HepG2 (cell line): ENCODE data around the gene RAD51D. TPM values are rescaled to one million over a fixed set of nuclear protein-coding genes. Genes with fewer than 3 reads are reported as not detected.

ENCODE experiments used
- ATF7-NPFF ChIP-seq: sonication (generic); formaldehyde crosslinking; IDR thresholded peaks from 2 replicates; pipeline ENCODE4 v1.8.1; 2023; ENCODE audit warnings: mild to moderate bottlenecking, low read depth, missing genetic modification reagents, moderate library complexity
- FOXK1 ChIP-seq: sonication (generic); formaldehyde crosslinking; IDR thresholded peaks from 2 replicates; pipeline ENCODE4 v1.4.0; 2020; ENCODE audit warnings: low read depth, missing genetic modification reagents, borderline replicate concordance
- HNRNPUL1 ChIP-seq: fragments of 200-400 bp; formaldehyde crosslinking; IDR thresholded peaks from 2 replicates; pipeline ENCODE4 v1.6.1; 2017; ENCODE audit warnings: low read depth, mild to moderate bottlenecking, low read length, moderate library complexity
- REXO4 ChIP-seq: sonication (generic); formaldehyde crosslinking; IDR thresholded peaks from 2 replicates; pipeline ENCODE4 v1.8.0; 2022; ENCODE audit warnings: missing genetic modification reagents, mild to moderate bottlenecking, borderline replicate concordance
- RXRB ChIP-seq: IDR thresholded peaks from 2 replicates; pipeline ENCODE4 v1.6.1; 2016; ENCODE audit warnings: borderline replicate concordance, missing genetic modification reagents, missing compliant biosample characterization
- SOX13 ChIP-seq, 3 experiments: fragments of 450-650 bp in 1 of 3; sonication (generic) in 1 of 3; formaldehyde crosslinking in 1 of 3; IDR thresholded peaks in 2 of 3; conservative IDR thresholded peaks in 1 of 3; 2 replicates each; pipeline versions ENCODE4 v1.5.0 to v1.6.1; 2016 to 2020; ENCODE audit warnings: antibody characterized with exemption in 1 of 3, mild to moderate bottlenecking in 1 of 3, missing compliant biosample characterization in 1 of 3, missing genetic modification reagents in 1 of 3, moderate library complexity in 1 of 3
- ZBTB33 ChIP-seq: sonication (generic); formaldehyde crosslinking; IDR thresholded peaks from 2 replicates; pipeline ENCODE4 v1.4.0; 2020; ENCODE audit warnings: missing genetic modification reagents
- ZBTB38 ChIP-seq: sonication (generic); formaldehyde crosslinking; IDR thresholded peaks from 2 replicates; pipeline ENCODE4 v1.5.1; 2020; ENCODE audit warnings: mild to moderate bottlenecking, missing genetic modification reagents
- ZNF512 ChIP-seq: sonication (generic); formaldehyde crosslinking; IDR thresholded peaks from 2 replicates; pipeline ENCODE4 v1.4.0; 2020; ENCODE audit warnings: mild to moderate bottlenecking, missing genetic modification reagents
- ZNF609 ChIP-seq: sonication (generic); formaldehyde crosslinking; IDR thresholded peaks from 2 replicates; pipeline ENCODE4 v1.4.0; 2020; ENCODE audit warnings: mild to moderate bottlenecking, missing genetic modification reagents, borderline replicate concordance
- ZNF639 ChIP-seq: conservative IDR thresholded peaks from 2 replicates; pipeline ENCODE4 v1.6.1; 2018; ENCODE audit warnings: missing genetic modification reagents
- polyA plus RNA-seq, 8 experiments: library from polyadenylated mRNA; depleted of rRNA in 3 of 8; stranded (reverse) in 7 of 8; unstranded in 1 of 8; fragments of >200 nt; fragmentation: Illumina TruSeq in 4 of 8; extraction: Trizol in 4 of 8; gene quantifications; 2 replicates each; pipeline versions ENCODE4 v1.2.1 to v1.2.3, GENCODE V29; 2011 to 2016; ENCODE audit warnings: low read depth in 4 of 8, missing spikeins in 1 of 8, mixed read lengths in 1 of 8; ENCODE audit not compliant: insufficient read depth in 1 of 8
- total RNA-seq, 5 experiments: library from RNA; depleted of rRNA; stranded (reverse); fragments of >200 nt; fragmentation: Illumina TruSeq; extraction: Trizol; gene quantifications; 2 replicates each; pipeline ENCODE4 v1.2.3, GENCODE V29; 2016; ENCODE audit warnings: low read depth in 1 of 5
- TF ChIP-seq, protein P1 (sequence below): sonication (generic); formaldehyde crosslinking; IDR thresholded peaks from 2 replicates; pipeline ENCODE4 v1.8.0; 2022; ENCODE audit warnings: missing genetic modification reagents, low read depth, mild to moderate bottlenecking, borderline replicate concordance
- TF ChIP-seq, protein P2 (sequence below): sonication (generic); formaldehyde crosslinking; IDR thresholded peaks from 2 replicates; pipeline ENCODE4 v1.8.1; 2023; ENCODE audit warnings: mild to moderate bottlenecking, inconsistent platforms, moderate library complexity, missing genetic modification reagents, borderline replicate concordance

RAD51D gene
- total and polyA plus RNA-seq, 2 of the 13 experiments (the other 11 are each of a cell fraction or from before 2014, with no cell fraction given), result 6.7 to 13.1 TPM

DNA sequence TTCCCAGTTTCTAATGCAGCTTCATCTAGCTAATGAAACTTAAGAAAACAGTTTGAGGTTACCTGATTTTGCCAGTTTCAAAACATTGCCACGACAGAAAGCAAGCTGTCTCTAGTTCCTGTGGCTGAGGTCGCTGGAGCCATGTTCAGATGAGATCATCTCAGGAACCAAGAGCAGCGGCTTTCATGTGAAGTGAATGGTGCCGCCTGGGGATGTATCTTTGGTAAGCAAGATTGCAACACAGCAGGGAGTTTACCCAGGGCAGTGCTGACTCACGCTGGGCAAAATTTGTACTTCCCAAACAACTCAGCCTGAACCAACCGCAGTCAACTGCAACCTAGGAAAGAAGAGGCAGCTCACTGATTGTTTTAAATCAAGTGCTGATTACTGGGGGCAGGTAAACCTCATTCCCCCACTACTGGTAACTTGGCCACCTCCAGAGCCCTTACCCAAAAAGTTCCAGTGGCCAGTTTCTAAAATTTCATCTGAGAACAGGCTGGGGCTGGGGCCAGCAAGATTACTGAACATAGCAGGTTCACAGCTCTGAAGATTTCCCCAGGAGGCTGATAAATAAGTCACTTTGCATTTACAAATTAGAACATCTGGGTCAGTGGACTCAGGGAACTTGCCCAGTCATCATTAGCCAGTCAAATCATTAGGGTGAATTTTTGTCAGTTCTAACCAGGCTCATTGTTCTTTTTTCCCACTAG, 56.0 kb downstream of the RAD51D start, which contains the start of gene RFFL (continued):
- TF ChIP-seq ZNF609 (CRISPR knock-in tag) (peak; percentile 82), ZNF639 (CRISPR knock-in tag) (0 out of 2 replicates have a peak, but pooled peaks have one; percentile 38), RXRB (peak; percentile 83), ATF7-NPFF (no peak), SOX13 (IDR thresholded peaks at IDR 0.05) (no peak), SOX13 (CRISPR knock-in tag; conservative IDR thresholded peaks at IDR 0.05 in 1 of 2, IDR thresholded peaks at IDR 0.05 in 1 of 2) (peak in 1 of 2 experiments; percentile 81; a peak in 2 of 4 replicates), REXO4 (CRISPR knock-in tag) (no peak), ZBTB33 (CRISPR knock-in tag) (peak; percentile 60; the same call in 1 of the 2 replicates), ZNF512 (CRISPR knock-in tag) (no peak), HNRNPUL1 (no peak), ZBTB38 (CRISPR knock-in tag) (peak; percentile 74), FOXK1 (CRISPR knock-in tag) (peak; percentile 83; the same call in 1 of the 2 replicates)
- TF ChIP-seq, protein P1, sequence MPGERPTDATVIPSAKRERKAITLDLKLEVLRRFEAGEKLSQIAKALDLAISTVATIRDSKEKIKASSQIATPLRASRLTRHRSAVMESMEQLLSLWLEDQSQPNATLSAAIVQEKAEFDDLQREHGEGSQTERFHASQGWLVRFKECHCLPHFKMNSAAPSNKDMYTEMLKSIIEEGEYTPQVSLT (CRISPR knock-in tag), result no peak
- TF ChIP-seq, protein P2, sequence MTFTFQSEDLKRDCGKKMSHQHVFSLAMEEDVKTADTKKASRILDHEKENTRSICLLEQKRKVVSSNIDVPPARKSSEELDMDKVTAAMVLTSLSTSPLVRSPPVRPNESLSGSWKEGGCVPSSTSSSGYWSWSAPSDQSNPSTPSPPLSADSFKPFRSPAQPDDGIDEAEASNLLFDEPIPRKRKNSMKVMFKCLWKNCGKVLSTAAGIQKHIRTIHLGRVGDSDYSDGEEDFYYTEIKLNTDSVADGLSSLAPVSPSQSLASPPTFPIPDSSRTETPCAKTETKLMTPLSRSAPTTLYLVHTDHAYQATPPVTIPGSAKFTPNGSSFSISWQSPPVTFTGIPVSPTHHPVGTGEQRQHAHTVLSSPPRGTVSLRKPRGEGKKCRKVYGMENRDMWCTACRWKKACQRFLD (CRISPR knock-in tag), result no peak
